Breast epithelium (tissue), 3 donors: ENCODE data around the gene NEK4.

Experiments
- POLR2A ChIP-seq: fragments of 450-650 bp; IDR thresholded peaks from one replicate; pipeline ENCODE4 v1.6.1; 2016; ENCODE audit warnings: antibody characterized with exemption, mild to moderate bottlenecking, moderate library complexity
- TF ChIP-seq, protein P1 (sequence below), 3 donors: fragments of 450-650 bp; IDR thresholded peaks; one replicate each; pipeline ENCODE4 v1.5.1; 2016 to 2017; ENCODE audit warnings: antibody characterized with exemption in 3 of 3, mild to moderate bottlenecking in 3 of 3, moderate library complexity in 3 of 3

DNA sequence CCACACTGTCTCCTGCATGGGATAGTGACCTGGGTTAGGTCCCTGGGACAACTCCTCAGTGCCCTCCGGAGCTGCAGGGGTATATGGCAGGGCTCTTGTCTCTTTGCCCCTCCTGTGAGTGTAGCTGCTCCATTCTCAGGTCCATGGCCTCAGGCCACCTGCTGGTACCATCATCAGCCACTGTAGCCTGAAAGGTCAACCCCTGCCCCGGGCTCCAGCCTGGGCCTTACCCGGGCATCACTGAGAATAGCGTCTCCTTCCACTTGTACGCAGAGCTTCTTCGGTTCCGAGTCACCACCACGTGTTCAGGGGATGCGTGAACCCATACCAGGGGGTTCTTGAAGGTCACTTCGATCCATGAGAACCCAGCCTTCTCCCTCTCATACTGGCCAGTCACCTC, 45.9 kb upstream of the NEK4 start:
- TF ChIP-seq, protein P1, sequence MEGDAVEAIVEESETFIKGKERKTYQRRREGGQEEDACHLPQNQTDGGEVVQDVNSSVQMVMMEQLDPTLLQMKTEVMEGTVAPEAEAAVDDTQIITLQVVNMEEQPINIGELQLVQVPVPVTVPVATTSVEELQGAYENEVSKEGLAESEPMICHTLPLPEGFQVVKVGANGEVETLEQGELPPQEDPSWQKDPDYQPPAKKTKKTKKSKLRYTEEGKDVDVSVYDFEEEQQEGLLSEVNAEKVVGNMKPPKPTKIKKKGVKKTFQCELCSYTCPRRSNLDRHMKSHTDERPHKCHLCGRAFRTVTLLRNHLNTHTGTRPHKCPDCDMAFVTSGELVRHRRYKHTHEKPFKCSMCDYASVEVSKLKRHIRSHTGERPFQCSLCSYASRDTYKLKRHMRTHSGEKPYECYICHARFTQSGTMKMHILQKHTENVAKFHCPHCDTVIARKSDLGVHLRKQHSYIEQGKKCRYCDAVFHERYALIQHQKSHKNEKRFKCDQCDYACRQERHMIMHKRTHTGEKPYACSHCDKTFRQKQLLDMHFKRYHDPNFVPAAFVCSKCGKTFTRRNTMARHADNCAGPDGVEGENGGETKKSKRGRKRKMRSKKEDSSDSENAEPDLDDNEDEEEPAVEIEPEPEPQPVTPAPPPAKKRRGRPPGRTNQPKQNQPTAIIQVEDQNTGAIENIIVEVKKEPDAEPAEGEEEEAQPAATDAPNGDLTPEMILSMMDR (IDR thresholded peaks at IDR 0.05) = no peak
- TF ChIP-seq POLR2A = no peak
